ENCODE data around the gene DCXR. TPM values are rescaled to one million over a fixed set of nuclear protein-coding genes. Genes with fewer than 3 reads are reported as not detected.

DCXR gene
- total and polyA plus RNA-seq, 2 of the 13 experiments (the other 11 are each of a cell fraction or from before 2014, with no cell fraction given), result 287 to 311 TPM

- TF ChIP-seq POLR2G (IDR thresholded peaks at IDR 0.05; ENCODE audit: low read depth, low read length), result peak; percentile 52; the same call in 1 of the 2 replicates
- 0 out of 2 replicates have a peak, but pooled peaks have one; percentile 24 for TF ChIP-seq RELA (CRISPR knock-in tag; IDR thresholded peaks at IDR 0.05)
- peak; percentile 21; the same call in 1 of the 2 replicates for TF ChIP-seq HOMEZ (CRISPR knock-in tag; IDR thresholded peaks at IDR 0.05; ENCODE audit: low read depth)
- TF ChIP-seq PAX8 (CRISPR knock-in tag; IDR thresholded peaks at IDR 0.05; ENCODE audit: borderline replicate concordance), result peak; percentile 39; the same call in 1 of the 2 replicates
- TF ChIP-seq ZNF224 (CRISPR knock-in tag; IDR thresholded peaks at IDR 0.05), result 0 out of 2 replicates have a peak, but pooled peaks have one; percentile 35
- TF ChIP-seq AHDC1 (CRISPR knock-in tag; IDR thresholded peaks at IDR 0.05; ENCODE audit: borderline replicate concordance), result peak; percentile 79; the same call in 1 of the 2 replicates
- peak; percentile 90 for TF ChIP-seq ZSCAN31 (CRISPR knock-in tag; IDR thresholded peaks at IDR 0.05; ENCODE audit: low read depth)
- 0 out of 2 replicates have a peak, but pooled peaks have one; percentile 28 for TF ChIP-seq IKZF5 (CRISPR knock-in tag; IDR thresholded peaks at IDR 0.05)
- TF ChIP-seq ATAD3A (CRISPR knock-in tag; IDR thresholded peaks at IDR 0.05), result no peak
- TF ChIP-seq RAD21 (CRISPR knock-in tag; IDR thresholded peaks at IDR 0.05), result peak; percentile 52
- TF ChIP-seq ZNF10 (CRISPR knock-in tag; IDR thresholded peaks at IDR 0.05; ENCODE audit: borderline replicate concordance, low read depth), result no peak
- TF ChIP-seq ESRRA (CRISPR knock-in tag; IDR thresholded peaks at IDR 0.05; ENCODE audit: low read depth), result peak; percentile 82
- peak; percentile 13; the same call in 1 of the 2 replicates for TF ChIP-seq FOXP4 (CRISPR knock-in tag; IDR thresholded peaks at IDR 0.05)
- TF ChIP-seq KLF16 (CRISPR knock-in tag; IDR thresholded peaks at IDR 0.05), result peak in 1 of 2 experiments; percentile 45; a peak in 1 of 4 replicates
- TF ChIP-seq IRF9 (CRISPR knock-in tag; IDR thresholded peaks at IDR 0.05; ENCODE audit: borderline replicate concordance), result 0 out of 2 replicates have a peak, but pooled peaks have one; percentile 11
Observed at GRCh38 chr17:82056729-82057621, 19.5 kb upstream of the DCXR start (continued).
